MCF 10A (cell line): Measurements from ENCODE around the gene STXBP5. TPM values are rescaled to one million over a fixed set of nuclear protein-coding genes. Genes with fewer than 3 reads are reported as not detected.
A peak's percentile ranks its signal among the peaks of the same experiment; 100 is the strongest.

ENCODE experiments used
- BruUV-seq: library from RNA; stranded (reverse); fragments of 400-500 nt; replicated peaks from 2 replicates; lab custom pipeline; 2021; lab: Mats Ljungman, UMichigan
- CTCF ChIA-PET: fragments of 300-600 bp; sonication (Branson Sonifier 250); formaldehyde crosslinking; extraction: SDS; loops from one replicate; lab custom pipeline; 2021; ENCODE audit warnings: antibody characterized with exemption, inconsistent platforms; lab: Yijun Ruan, JAX
- POLR2A ChIA-PET: fragments of 300-600, 350-650 bp; sonication (Branson Sonifier 250); formaldehyde crosslinking; extraction: SDS; loops from one replicate; lab custom pipeline; 2020; ENCODE audit warnings: antibody characterized with exemption, inconsistent platforms; lab: Yijun Ruan, JAX
- DNase-seq: peaks from one replicate; pipeline ENCODE4 v3.0.0-alpha.2; 2018; ENCODE audit not compliant: unreplicated experiment
- H3K27ac Mint-ChIP-seq: one replicate; pipeline ENCODE4 v1.8.0; 2022; ENCODE audit warnings: mild to moderate bottlenecking, low read depth, mixed read lengths; ENCODE audit not compliant: unreplicated experiment
- H3K27me3 Mint-ChIP-seq: one replicate; pipeline ENCODE4 v1.8.0; 2022; ENCODE audit warnings: mixed read lengths; ENCODE audit not compliant: insufficient read depth, unreplicated experiment
- H3K36me3 Mint-ChIP-seq: one replicate; pipeline ENCODE4 v1.8.0; 2022; ENCODE audit warnings: mild to moderate bottlenecking, moderate library complexity, mixed read lengths; ENCODE audit not compliant: insufficient read depth, unreplicated experiment
- H3K4me1 Mint-ChIP-seq: one replicate; pipeline ENCODE4 v1.8.0; 2022; ENCODE audit warnings: mixed read lengths; ENCODE audit not compliant: insufficient read depth, unreplicated experiment
- H3K4me3 Mint-ChIP-seq: one replicate; pipeline ENCODE4 v1.8.0; 2022; ENCODE audit warnings: mild to moderate bottlenecking, moderate library complexity, mixed read lengths; ENCODE audit not compliant: unreplicated experiment
- H3K9me3 Mint-ChIP-seq: one replicate; pipeline ENCODE4 v1.8.0; 2022; ENCODE audit warnings: mixed read lengths; ENCODE audit not compliant: unreplicated experiment
- CTCF ChIP-seq: fragments of 200-600 bp; IDR thresholded peaks from one replicate; pipeline ENCODE4 v1.8.0; 2022; ENCODE audit warnings: antibody characterized with exemption, mild to moderate bottlenecking; ENCODE audit not compliant: unreplicated experiment
- intact Hi-C: fragments of 100-400 bp; cut with micrococcal nuclease; formaldehyde crosslinking; loops from 2 replicates; pipeline ENCODE4 v1.14.1; 2022
- total RNA-seq: library from RNA; stranded (reverse); gene quantifications from 2 replicates; pipeline ENCODE4 v1.2.3, GENCODE V29; 2022

Gene STXBP5
- total RNA-seq, 1 experiment from 2014 or later = 38.5 TPM

DNA sequence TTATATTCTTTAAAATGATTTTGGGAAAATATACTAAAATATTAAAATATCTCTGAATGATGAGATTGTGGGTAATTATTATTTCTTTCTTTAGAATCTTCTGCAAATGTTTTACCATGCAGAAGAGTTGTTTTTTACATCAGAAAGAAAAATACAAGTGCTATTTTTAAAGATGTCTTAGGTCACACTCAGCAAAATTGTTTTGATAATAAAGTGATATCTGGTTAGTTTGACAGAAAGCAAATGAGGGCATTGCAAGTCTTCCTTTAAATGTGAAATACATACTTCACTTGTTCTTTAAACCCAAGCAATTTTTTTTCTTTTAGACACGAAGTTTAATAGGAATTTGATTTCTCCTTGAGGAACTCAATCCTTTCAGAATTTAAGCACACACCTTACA, 43.6 kb upstream of the STXBP5 start:
- peaks cover 31% of the 10 kb centered on the region for H3K4me1 Mint-ChIP-seq
- TF ChIP-seq CTCF = no peak
- H3K9me3 Mint-ChIP-seq = no peaks in the 10 kb centered on the region
- POLR2A ChIA-PET = interaction anchor here (1.0 kb wide), 2 partner anchors 12 to 25 kb away, joined by 3 to 4 read pairs; no protein-coding TSS in a partner anchor
- no TSS peak for BruUV-seq
- no peaks in the 10 kb centered on the region for H3K27me3 Mint-ChIP-seq
- CTCF ChIA-PET = no interaction called here
- H3K4me3 Mint-ChIP-seq = no peak overlapping the region
- no peak for DNase-seq
- H3K27ac Mint-ChIP-seq = no peak overlapping the region
- intact Hi-C loops = no loop called here
- no peaks in the 10 kb centered on the region for H3K36me3 Mint-ChIP-seq

DNA sequence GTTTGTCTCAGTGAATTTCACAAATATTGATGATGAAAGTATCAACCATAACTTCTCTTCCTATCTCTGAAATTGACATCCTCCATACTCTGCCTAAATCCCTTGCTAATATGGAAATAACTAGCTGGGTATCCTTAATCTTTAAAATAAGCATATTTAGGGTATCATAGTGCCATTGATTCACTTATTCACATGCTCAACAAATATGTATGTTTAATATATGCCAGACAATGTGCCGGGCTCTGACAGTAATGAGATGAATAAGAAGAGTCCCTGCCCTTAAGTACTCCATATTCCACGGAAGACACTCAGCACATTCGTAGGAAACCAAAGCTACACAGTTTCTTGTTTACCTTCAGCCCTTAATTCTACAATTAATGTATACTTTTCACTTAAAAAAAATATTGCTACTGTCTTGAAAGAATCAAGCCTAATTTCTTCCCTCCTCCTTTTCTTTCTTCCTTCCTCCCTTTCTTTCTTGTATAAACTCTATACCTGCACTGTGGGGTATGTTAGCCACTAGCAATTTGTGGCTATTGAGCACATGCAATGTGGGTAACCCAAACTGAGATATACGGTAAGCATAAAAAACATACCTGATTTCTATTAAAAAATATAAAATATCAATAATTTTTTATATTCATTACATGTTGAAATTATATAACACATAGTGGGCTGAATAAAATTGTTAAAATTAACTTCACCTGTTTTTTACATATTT, 42.8 kb upstream of the STXBP5 start:
- TF ChIP-seq CTCF = no peak
- BruUV-seq = no TSS peak
- H3K9me3 Mint-ChIP-seq = no peaks in the 10 kb centered on the region
- no peak overlapping the region for H3K4me3 Mint-ChIP-seq
- no peaks in the 10 kb centered on the region for H3K27me3 Mint-ChIP-seq
- intact Hi-C loops = no loop called here
- H3K4me1 Mint-ChIP-seq = peaks cover 23% of the 10 kb centered on the region
- DNase-seq = no peak
- H3K36me3 Mint-ChIP-seq = no peaks in the 10 kb centered on the region
- CTCF ChIA-PET = interaction anchor here (0.7 kb wide), 1 partner anchor 338 kb away, joined by 3 read pairs; no protein-coding TSS in a partner anchor
- H3K27ac Mint-ChIP-seq = no peak overlapping the region
- POLR2A ChIA-PET = interaction anchor here (0.6 to 1.0 kb wide), 5 partner anchors 9 to 247 kb away, joined by 3 to 4 read pairs (median 3); no protein-coding TSS in a partner anchor

- intact Hi-C loops = no loop called here
- H3K9me3 Mint-ChIP-seq = no peaks in the 10 kb centered on the region
- BruUV-seq = no TSS peak
- no peaks in the 10 kb centered on the region for H3K27me3 Mint-ChIP-seq
- POLR2A ChIA-PET = interaction anchor here (0.6 to 1.0 kb wide), 5 partner anchors 9 to 248 kb away, joined by 3 to 4 read pairs (median 3); no protein-coding TSS in a partner anchor
- no peak overlapping the region for H3K27ac Mint-ChIP-seq
- peak; percentile 84 for DNase-seq
- CTCF ChIA-PET = no interaction called here
- peaks cover 17% of the 10 kb centered on the region for H3K4me1 Mint-ChIP-seq
- no peak overlapping the region for H3K4me3 Mint-ChIP-seq
- H3K36me3 Mint-ChIP-seq = no peaks in the 10 kb centered on the region
- no peak for TF ChIP-seq CTCF
Measured at GRCh38 chr6:147161974-147162495, 42.2 kb upstream of the STXBP5 start.

GRCh38 chr6:147164761-147165160, 39.5 kb upstream of the STXBP5 start:
- no TSS peak for BruUV-seq
- TF ChIP-seq CTCF = no peak

More at GRCh38 chr6:147164761-147165160, 39.5 kb upstream of the STXBP5 start:
- intact Hi-C loops = no loop called here
- Mint-ChIP-seq H3K36me3 (no peaks in the 10 kb centered on the region), H3K9me3 (no peaks in the 10 kb centered on the region), H3K27ac (no peak overlapping the region), H3K27me3 (no peaks in the 10 kb centered on the region), H3K4me3 (no peak overlapping the region), H3K4me1 (peaks cover 18% of the 10 kb centered on the region)
- POLR2A ChIA-PET = no interaction called here
- no peak for DNase-seq
- CTCF ChIA-PET = no interaction called here
